ENCODE measurements around the gene POU4F1. TPM values are rescaled to one million over a fixed set of nuclear protein-coding genes. Genes with fewer than 3 reads are reported as not detected.
A peak's percentile ranks its signal among the peaks of the same experiment; 100 is the strongest.

The POU4F1 gene
- total and polyA plus RNA-seq, 7 donors, result 0.04 to 2.6 (median 0.17) TPM; not detected in 1

DNA sequence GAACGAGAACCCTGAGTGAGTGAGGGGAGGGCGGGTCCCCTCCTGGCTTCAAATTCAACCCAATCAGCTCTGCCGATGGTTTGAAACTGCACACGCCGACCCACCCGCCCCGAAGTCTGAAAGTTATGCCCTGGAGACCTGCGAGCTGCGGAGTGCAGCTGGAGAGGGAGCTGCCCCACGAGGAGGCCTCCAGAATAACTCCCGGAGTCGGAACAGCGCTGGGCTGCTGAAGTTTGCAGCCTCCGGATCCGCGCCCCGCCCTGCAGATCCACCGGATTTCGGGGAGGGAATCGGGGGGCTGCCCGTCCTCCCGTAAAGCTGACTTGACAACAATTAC, 7.0 kb downstream of the POU4F1 start:
- DNase-seq (no peak), ATAC-seq (peak in 1 of 4 donors; percentile 51)
- Histone ChIP-seq H3K27me3 (ENCODE audit: insufficient read depth in 3 of 3, low read length in 2 of 3) (peaks cover 0 to 99% (median 36%) of the 10 kb centered on the region in 3 donors), H3K36me3 (ENCODE audit: insufficient read depth in 1 of 2, low read depth in 1 of 2) (no peaks in the 10 kb centered on the region), H3K4me3 (peak overlapping the region; percentile 46), H3K9me3 (no peaks in the 10 kb centered on the region), H3K27ac (no peak overlapping the region), H3K4me1 (no peaks in the 10 kb centered on the region)
- TF ChIP-seq, protein P1, sequence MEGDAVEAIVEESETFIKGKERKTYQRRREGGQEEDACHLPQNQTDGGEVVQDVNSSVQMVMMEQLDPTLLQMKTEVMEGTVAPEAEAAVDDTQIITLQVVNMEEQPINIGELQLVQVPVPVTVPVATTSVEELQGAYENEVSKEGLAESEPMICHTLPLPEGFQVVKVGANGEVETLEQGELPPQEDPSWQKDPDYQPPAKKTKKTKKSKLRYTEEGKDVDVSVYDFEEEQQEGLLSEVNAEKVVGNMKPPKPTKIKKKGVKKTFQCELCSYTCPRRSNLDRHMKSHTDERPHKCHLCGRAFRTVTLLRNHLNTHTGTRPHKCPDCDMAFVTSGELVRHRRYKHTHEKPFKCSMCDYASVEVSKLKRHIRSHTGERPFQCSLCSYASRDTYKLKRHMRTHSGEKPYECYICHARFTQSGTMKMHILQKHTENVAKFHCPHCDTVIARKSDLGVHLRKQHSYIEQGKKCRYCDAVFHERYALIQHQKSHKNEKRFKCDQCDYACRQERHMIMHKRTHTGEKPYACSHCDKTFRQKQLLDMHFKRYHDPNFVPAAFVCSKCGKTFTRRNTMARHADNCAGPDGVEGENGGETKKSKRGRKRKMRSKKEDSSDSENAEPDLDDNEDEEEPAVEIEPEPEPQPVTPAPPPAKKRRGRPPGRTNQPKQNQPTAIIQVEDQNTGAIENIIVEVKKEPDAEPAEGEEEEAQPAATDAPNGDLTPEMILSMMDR (IDR thresholded peaks at IDR 0.05), result no peak
- intact Hi-C loops (cut with DNase I), result no loop called here
- 2 to 5% (median 5%) methylated on average over 22 of the region's 22 CpGs for WGBS, 3 donors

DNA sequence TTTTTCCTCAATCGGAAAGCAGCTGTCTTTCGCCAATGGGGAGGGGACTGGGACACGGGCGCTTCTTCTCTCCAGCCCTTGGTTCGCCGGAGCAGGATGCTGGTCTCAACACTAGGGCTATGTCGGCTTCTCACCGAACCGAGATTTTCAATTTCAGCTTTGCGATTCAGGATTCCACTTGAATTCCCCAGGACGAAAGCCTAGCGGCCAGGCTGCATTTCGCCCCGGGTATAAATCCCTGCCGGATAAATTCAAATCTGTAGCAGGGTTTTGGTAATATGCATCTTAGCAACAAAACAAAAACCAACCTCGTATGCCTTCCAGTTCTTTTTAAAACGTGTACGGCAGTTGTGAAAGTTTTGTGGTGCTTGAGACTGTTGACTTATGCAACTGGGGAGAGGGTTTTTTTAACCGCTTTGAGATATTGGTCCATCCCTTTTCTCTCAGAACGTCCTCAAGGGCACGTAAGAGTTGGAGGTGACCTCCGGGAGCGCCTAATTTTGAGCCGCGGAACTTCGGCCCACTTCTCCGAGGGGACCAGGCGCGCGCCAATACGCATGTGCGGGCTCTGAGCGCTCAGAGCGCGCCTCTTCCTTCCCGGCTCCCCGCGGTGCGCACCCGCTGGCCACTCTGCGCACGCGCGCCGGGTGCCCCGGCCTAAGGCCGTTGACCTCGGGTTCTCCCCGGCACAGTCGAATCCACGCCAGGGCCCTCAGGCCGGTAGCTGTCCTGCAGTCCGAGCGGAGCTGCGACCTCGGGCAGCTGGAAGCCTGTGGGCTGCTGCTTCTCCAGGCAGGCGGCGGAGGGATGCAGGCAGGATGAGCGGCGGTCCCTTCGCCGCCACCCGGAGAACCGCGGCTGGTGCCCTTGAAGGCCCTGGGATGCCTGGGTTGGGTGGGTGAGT, 7.6 kb downstream of the POU4F1 start:
- DNase-seq (no peak), ATAC-seq (peak; percentile 28 to 84 (median 34))
- TF ChIP-seq, protein P1 (IDR thresholded peaks at IDR 0.05), result no peak
- no peaks in the 10 kb centered on the region for H3K4me1 ChIP-seq
- H3K9me3 ChIP-seq, result no peaks in the 10 kb centered on the region
- no peaks in the 10 kb centered on the region for H3K36me3 ChIP-seq (ENCODE audit: insufficient read depth in 1 of 2, low read depth in 1 of 2)
- intact Hi-C loops (cut with DNase I), result no loop called here
- 17 to 21% (median 20%) methylated on average over 63 to 65 of the region's 65 CpGs for WGBS, 3 donors
- peaks cover 0 to 99% (median 32%) of the 10 kb centered on the region in 3 donors for H3K27me3 ChIP-seq (ENCODE audit: insufficient read depth in 3 of 3, low read length in 2 of 3)
- peak overlapping the region; percentile 46 for H3K4me3 ChIP-seq
- H3K27ac ChIP-seq, result no peak overlapping the region

DNA sequence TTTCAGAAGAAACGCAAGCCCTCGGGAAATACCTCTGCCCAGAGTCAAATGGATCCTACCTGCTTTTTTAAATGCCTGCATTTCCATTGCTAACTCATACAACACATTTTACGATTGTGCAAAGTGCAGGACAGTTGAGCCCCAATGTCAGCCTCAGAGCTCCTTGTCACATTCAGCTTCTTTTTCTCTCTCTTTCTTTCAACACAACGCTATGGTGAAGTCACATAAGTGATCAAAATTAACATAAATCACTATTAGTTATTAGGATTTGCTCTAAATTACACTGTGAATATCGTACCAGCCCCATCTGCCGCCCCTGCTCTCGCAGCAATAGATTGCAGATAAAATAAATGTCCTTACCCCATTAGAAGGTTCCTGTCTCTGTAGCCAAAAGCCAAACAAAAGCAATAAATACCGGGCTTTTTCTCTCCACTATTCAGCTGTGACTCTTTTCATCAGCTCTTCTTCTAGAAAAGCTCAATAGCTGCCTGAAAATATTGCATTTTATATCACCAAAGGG, 8.8 kb downstream of the POU4F1 start:
- intact Hi-C loops (cut with DNase I), result no loop called here
- Histone ChIP-seq H3K27me3 (ENCODE audit: insufficient read depth in 3 of 3, low read length in 2 of 3) (peaks cover 0 to 99% (median 27%) of the 10 kb centered on the region in 3 donors), H3K9me3 (no peaks in the 10 kb centered on the region), H3K4me3 (no peak overlapping the region), H3K4me1 (no peaks in the 10 kb centered on the region), H3K36me3 (ENCODE audit: insufficient read depth in 1 of 2, low read depth in 1 of 2) (no peaks in the 10 kb centered on the region), H3K27ac (no peak overlapping the region)
- no peak for ATAC-seq
- WGBS, 3 donors, result 30 to 42% (median 41%) methylated on average over 8 of the region's 8 CpGs
- no peak for DNase-seq
- TF ChIP-seq, protein P1 (IDR thresholded peaks at IDR 0.05), result no peak

DNA sequence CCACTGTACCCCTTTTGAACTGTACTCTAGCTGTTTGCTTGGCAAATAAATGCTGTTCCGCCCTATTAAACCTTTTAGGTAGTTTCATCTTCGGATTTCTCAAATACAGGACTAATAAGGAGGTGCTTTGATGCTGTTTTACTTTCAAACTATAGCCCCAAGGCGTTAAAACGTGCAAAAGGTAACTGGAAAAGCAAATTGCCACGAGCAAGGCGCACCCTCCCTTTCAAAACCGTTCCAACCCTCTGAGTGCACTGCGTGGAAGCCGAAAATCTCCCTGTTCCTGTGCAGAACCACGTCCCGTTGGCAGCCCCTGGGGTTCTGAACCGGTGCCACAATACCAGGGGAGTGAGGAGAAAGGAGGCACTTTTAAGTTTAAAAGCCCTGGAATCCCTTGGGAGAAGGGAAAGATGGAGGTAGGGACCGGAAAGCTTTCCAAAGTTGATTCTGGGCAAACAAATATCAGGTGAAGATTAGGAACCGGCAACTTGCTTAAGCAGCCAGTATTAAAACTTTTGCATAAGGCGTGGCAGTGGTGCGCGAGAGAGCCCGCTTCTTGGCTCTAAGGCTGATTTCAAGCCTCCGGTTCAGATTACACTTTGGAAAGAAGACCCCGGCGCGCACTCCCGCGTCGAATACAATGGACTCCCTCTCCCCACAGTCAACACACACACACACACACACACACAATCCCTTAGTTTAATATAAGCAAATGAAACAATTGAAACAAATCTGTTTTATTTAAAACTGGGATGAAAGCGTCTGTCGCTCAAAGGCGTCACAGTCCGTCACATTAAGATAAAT, 9.5 kb downstream of the POU4F1 start:
- H3K27me3 ChIP-seq (ENCODE audit: insufficient read depth in 3 of 3, low read length in 2 of 3), result peaks cover 0 to 99% (median 27%) of the 10 kb centered on the region in 3 donors
- no peaks in the 10 kb centered on the region for H3K4me1 ChIP-seq
- no peak overlapping the region for H3K4me3 ChIP-seq
- H3K36me3 ChIP-seq (ENCODE audit: insufficient read depth in 1 of 2, low read depth in 1 of 2), result no peaks in the 10 kb centered on the region
- 12 to 14% (median 14%) methylated on average over 29 of the region's 29 CpGs for WGBS, 3 donors
- intact Hi-C loops (cut with DNase I), result no loop called here
- no peak for DNase-seq
- no peak for ATAC-seq
- TF ChIP-seq, protein P1 (IDR thresholded peaks at IDR 0.05), result no peak
- no peaks in the 10 kb centered on the region for H3K9me3 ChIP-seq
- H3K27ac ChIP-seq, result no peak overlapping the region

All from psoas muscle (tissue), 8 donors.